IPS-18c (cell line): ENCODE measurements around the gene PPIG.
"Not testable (repeated sequence)": the region's sequence is repeated elsewhere in the genome, so short reads cannot be mapped to it uniquely, and the experiment has no call there.

Source experiments
- H3K4me3 ChIP-seq: 2 replicates; pipeline ENCODE4 v1.7.0; 2013; ENCODE audit warnings: low read depth, mild to moderate bottlenecking, low read length, moderate library complexity; ENCODE audit not compliant: insufficient read depth
- H3K9me3 ChIP-seq: one replicate; pipeline ENCODE4 v1.6.1; 2013; ENCODE audit warnings: mild to moderate bottlenecking, low read length, moderate library complexity; ENCODE audit not compliant: control insufficient read depth, insufficient read depth

The PPIG gene

GRCh38 chr2:169579044-169579443, 5.1 kb upstream of the PPIG start:
- H3K4me3 ChIP-seq = no peak overlapping the region
- peaks cover 4% of the 10 kb centered on the region for H3K9me3 ChIP-seq

GRCh38 chr2:169582552-169583266, 1.4 kb upstream of the PPIG start:
- H3K9me3 ChIP-seq, H3K4me3 ChIP-seq: not testable (repeated sequence)

DNA sequence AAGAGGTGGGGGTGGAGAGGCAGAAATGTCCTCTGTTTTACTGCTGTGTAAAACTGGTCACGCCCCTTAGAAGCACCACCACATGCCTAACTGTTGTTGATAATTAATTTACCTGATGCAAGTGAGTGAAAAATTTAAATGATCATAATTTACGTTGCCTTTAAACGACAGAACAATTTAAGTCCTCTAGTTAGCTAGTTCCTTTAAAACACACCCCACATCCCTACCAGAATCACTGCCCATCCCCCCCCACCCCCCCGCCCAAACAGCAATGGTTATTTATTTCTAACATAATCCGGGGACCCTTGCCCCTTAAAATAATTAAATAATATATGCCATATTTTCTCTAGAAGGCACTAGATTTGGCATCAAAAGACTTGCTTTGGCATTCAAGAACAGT, 633 bp upstream of the PPIG start:
- Histone ChIP-seq H3K4me3 (no peak overlapping the region), H3K9me3 (peaks cover 4% of the 10 kb centered on the region)

DNA sequence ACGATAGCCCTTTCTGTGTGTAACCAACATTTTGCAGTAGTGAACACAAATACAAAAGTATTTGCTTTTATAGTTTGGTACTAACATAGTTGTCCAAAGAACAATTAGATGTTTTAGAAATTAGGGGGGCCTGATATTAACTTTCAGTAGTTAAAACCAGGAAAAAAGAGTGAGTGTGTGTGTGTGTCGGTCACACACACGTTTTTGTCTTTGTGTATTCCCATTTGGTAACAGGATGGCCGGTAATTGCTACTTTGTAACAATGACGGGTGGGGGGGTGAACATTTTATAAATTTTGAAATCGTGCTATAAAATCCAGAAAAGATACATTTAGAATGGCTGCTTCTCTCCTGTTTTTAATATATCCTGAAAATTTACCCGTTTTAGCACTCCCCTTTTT, 1.5 kb downstream of the PPIG start:
- Histone ChIP-seq H3K4me3 (peak overlapping the region; percentile 100; the same call in 1 of the 2 replicates), H3K9me3 (peaks cover 2% of the 10 kb centered on the region)

DNA sequence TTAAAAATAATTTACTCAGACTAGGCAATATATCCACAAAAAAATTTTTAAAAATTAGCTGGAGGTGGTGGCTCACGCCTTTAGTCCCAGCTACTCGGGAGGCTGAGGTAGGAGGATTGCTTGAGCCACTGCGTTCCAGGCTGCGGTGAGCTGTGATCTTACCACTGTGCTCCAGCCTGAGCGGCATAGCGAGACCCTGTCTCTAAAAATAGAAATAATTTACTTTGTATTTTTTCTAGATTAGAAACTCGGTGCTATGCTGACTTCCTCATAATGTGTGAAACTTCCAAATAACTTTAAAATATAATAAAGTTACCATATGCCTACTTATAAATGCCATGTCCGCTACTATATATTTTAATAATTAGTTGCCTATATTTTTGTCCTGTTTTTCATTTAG, 6.7 kb downstream of the PPIG start:
- H3K4me3 ChIP-seq = no peak overlapping the region
- H3K9me3 ChIP-seq = no peaks in the 10 kb centered on the region

DNA sequence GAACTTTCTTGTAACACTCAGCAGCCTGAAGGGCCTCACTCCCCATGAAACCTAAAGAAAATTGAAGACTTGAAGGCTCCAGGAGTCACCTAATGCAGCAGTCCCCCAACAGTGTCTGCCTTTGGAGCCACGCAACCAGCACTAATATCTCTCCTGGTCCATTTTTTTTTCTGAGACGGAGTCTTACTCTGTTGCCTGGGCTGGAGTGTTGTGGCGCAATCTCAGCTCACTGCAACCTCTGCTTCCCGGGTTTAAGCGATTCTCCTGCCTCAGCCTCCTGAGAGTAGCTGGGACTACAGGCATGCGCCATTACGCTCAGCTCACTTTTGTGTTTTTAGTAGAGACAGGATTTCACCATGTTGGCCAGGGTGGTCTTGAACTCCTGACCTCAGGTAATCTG, 12.4 kb downstream of the PPIG start:
- H3K4me3 ChIP-seq, H3K9me3 ChIP-seq: not testable (repeated sequence)

- Histone ChIP-seq H3K4me3 (no peak overlapping the region), H3K9me3 (no peaks in the 10 kb centered on the region)
These were observed 14.8 kb downstream of the PPIG start for GRCh38 chr2:169598982-169599381.

- H3K9me3 ChIP-seq = no peaks in the 10 kb centered on the region
- no peak overlapping the region for H3K4me3 ChIP-seq
These were observed 15.4 kb downstream of the PPIG start for GRCh38 chr2:169599568-169599967.

GRCh38 chr2:169609264-169609663, 25.1 kb downstream of the PPIG start:
- Histone ChIP-seq H3K4me3 (no peak overlapping the region), H3K9me3 (no peaks in the 10 kb centered on the region)

DNA sequence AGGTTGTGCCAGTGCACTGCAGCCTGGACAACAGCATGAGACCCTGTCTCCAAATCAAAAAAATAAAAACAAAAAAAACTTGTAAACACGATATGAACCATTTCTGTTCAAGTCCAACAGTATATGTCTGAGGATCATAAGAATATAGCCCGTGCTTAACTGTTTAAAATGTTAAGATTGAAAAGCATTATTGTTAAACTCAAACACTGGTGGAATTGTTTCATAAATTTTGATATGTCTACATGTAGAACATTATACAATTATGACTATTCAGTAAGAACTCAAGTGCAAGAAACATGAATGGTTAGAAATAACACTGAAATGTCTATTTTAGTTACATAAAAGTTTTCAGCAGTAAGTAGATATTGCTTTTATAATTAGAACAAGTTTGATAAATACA, 29.7 kb downstream of the PPIG start:
- H3K4me3 ChIP-seq = no peak overlapping the region
- H3K9me3 ChIP-seq = peaks cover 2% of the 10 kb centered on the region

DNA sequence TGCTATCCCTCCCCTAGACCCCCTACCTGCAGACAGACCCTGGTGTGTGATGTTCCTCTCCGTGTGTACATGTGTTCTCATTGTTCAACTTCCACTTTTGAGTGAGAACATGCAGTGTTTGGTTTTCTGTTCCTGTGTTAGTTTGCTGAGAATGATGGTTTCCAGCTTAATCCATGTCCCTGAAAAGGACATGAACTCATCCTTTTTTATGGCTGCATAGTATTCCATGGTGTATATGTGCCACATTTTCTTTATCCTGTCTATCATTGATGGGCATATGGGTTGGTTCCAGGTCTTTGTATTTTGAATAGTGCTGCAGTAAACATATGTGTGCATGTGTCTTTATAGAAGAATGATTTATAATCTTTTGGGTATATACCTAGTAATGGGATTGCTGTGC, 31.8 kb downstream of the PPIG start:
- not testable (repeated sequence) for H3K4me3 ChIP-seq, H3K9me3 ChIP-seq

- Histone ChIP-seq H3K4me3 (no peak overlapping the region), H3K9me3 (peaks cover 2% of the 10 kb centered on the region)
These were observed 35.8 kb downstream of the PPIG start for GRCh38 chr2:169619946-169620345.

- Histone ChIP-seq H3K9me3 (peaks cover 2% of the 10 kb centered on the region), H3K4me3 (no peak overlapping the region)
These were observed 36.4 kb downstream of the PPIG start for GRCh38 chr2:169620509-169620908.

DNA sequence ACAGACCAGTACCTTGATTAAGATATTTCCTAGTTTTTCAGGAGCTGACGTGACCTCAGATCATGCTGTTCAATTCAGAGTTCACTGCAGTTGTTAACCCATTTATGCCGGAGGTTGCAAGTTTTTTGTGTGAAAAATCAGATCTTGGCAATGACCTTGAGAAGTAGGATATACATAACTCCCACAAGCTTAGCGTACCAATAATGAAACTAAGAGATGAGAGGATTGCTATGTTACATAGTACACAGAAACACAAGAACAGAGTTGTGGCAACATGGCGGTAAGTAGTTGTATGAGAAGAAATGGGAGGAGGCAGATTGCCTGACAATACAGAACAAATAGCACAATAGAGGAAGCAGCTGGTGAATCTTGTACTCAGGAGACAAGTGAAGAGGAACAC, 39.1 kb downstream of the PPIG start:
- Histone ChIP-seq H3K4me3 (no peak overlapping the region), H3K9me3 (no peaks in the 10 kb centered on the region)

DNA sequence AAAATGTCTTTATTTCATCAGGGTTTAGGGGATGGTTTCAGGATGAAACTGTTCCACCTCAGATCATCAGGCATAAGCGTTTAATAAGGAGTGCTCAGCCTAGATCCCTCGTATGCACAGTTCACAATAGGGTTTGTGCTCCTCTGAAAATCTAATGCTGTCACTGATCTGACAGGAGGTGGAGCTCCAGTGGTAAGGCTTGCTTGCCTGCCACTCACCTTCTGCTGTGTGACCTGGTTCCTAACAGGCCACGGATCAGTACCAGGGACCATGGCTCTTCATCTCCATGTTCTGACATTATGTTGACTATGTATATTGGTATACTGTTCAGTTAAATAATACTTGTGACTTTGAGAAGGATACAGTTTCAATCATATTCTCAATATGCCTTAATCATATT, 41.6 kb downstream of the PPIG start:
- Histone ChIP-seq H3K4me3 (no peak overlapping the region), H3K9me3 (no peaks in the 10 kb centered on the region)

DNA sequence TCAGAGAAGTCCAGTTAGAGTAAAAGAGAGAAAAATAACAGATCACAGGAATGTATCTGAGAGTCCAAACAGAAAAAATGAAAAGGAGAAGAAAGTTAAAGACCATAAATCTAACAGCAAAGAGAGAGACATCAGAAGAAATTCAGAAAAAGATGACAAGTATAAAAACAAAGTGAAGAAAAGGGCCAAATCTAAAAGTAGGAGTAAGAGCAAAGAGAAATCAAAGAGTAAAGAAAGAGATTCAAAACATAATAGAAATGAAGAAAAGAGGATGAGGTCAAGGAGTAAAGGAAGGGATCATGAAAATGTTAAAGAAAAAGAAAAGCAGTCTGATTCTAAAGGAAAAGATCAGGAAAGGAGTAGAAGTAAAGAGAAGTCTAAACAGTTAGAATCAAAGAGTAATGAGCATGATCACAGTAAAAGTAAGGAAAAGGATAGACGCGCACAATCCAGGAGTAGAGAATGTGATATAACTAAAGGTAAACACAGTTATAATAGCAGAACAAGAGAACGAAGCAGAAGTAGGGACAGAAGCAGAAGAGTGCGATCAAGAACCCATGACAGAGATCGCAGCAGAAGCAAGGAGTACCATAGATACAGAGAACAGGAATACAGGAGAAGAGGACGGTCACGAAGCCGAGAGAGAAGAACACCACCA, 52.4 kb downstream of the PPIG start:
- H3K9me3 ChIP-seq = no peaks in the 10 kb centered on the region
- no peak overlapping the region for H3K4me3 ChIP-seq

GRCh38 chr2:169637620-169638019, 53.5 kb downstream of the PPIG start:
- no peak overlapping the region for H3K4me3 ChIP-seq
- no peaks in the 10 kb centered on the region for H3K9me3 ChIP-seq

DNA sequence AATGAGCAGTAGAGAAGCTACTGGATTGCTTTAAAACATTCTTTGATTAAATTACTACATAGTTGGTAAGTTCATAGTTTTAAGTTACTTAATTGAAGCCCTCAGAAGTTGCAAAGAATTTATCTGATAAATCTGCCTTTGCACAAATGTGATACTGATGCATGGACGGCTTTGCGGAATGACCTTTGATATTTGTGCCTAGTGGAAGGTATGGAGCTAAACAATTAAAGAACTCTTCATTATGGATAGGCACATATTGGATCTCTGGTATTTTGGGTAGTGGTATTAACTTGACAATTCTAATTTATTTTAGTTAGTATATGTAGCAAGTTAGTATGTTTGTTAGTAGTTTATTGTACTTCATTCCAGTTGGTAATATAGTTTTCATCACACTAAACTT, 56.0 kb downstream of the PPIG start:
- H3K4me3 ChIP-seq = no peak overlapping the region
- no peaks in the 10 kb centered on the region for H3K9me3 ChIP-seq

GRCh38 chr2:169641464-169641863, 57.3 kb downstream of the PPIG start:
- Histone ChIP-seq H3K4me3 (no peak overlapping the region), H3K9me3 (no peaks in the 10 kb centered on the region)
